ENCODE measurements around the gene SLC15A5.

SLC15A5 gene

GRCh38 chr12:16277585-16277984 is at the start of gene SLC15A5:
SLC15A5 (minus strand) TSS chr12:16277685; CDS start chr12:16277685, 0 bp downstream.
- no peaks in the 10 kb centered on the region for H3K9me3 ChIP-seq (ENCODE audit: low read length)
- H3K4me1 ChIP-seq (ENCODE audit: insufficient read depth, low read length): no peaks in the 10 kb centered on the region
- H3K36me3 ChIP-seq (ENCODE audit: insufficient read depth, low read length): no peaks in the 10 kb centered on the region
- H2AFZ ChIP-seq (ENCODE audit: low read depth, low read length): no peak within 1 kb of the TSS
- no peak within 1 kb of the TSS for H3K4me3 ChIP-seq (ENCODE audit: low read length)
- H3K27me3 ChIP-seq (ENCODE audit: insufficient read depth, low read length): no peaks in the 10 kb centered on the region

GRCh38 chr12:16325426-16325825 is 47.9 kb upstream of the SLC15A5 start:
- no peaks in the 10 kb centered on the region for H3K9me3 ChIP-seq (ENCODE audit: low read length)

GRCh38 chr12:16324772-16325171 is 47.3 kb upstream of the SLC15A5 start:
- no peaks in the 10 kb centered on the region for H3K36me3 ChIP-seq (ENCODE audit: insufficient read depth, low read length)
- no peak overlapping the region for H3K4me3 ChIP-seq (ENCODE audit: low read length)
- H3K9me3 ChIP-seq (ENCODE audit: low read length): no peaks in the 10 kb centered on the region
- no peaks in the 10 kb centered on the region for H3K4me1 ChIP-seq (ENCODE audit: insufficient read depth, low read length)
- no peaks in the 10 kb centered on the region for H3K27me3 ChIP-seq (ENCODE audit: insufficient read depth, low read length)
- no peak overlapping the region for H2AFZ ChIP-seq (ENCODE audit: low read depth, low read length)

More at GRCh38 chr12:16325426-16325825, 47.9 kb upstream of the SLC15A5 start:
- no peak overlapping the region for H2AFZ ChIP-seq (ENCODE audit: low read depth, low read length)
- no peak overlapping the region for H3K4me3 ChIP-seq (ENCODE audit: low read length)
- H3K36me3 ChIP-seq (ENCODE audit: insufficient read depth, low read length): no peaks in the 10 kb centered on the region
- H3K27me3 ChIP-seq (ENCODE audit: insufficient read depth, low read length): no peaks in the 10 kb centered on the region
- H3K4me1 ChIP-seq (ENCODE audit: insufficient read depth, low read length): no peaks in the 10 kb centered on the region

GRCh38 chr12:16324272-16324671 is 46.8 kb upstream of the SLC15A5 start:
- no peaks in the 10 kb centered on the region for H3K27me3 ChIP-seq (ENCODE audit: insufficient read depth, low read length)
- H3K4me1 ChIP-seq (ENCODE audit: insufficient read depth, low read length): no peaks in the 10 kb centered on the region
- H2AFZ ChIP-seq (ENCODE audit: low read depth, low read length): no peak overlapping the region
- H3K9me3 ChIP-seq (ENCODE audit: low read length): no peaks in the 10 kb centered on the region
- no peaks in the 10 kb centered on the region for H3K36me3 ChIP-seq (ENCODE audit: insufficient read depth, low read length)
- no peak overlapping the region for H3K4me3 ChIP-seq (ENCODE audit: low read length)

- Histone ChIP-seq H3K4me3 (ENCODE audit: low read length) (no peak overlapping the region), H2AFZ (ENCODE audit: low read depth, low read length) (no peak overlapping the region), H3K27me3 (ENCODE audit: insufficient read depth, low read length) (no peaks in the 10 kb centered on the region), H3K36me3 (ENCODE audit: insufficient read depth, low read length) (no peaks in the 10 kb centered on the region), H3K4me1 (ENCODE audit: insufficient read depth, low read length) (no peaks in the 10 kb centered on the region), H3K9me3 (ENCODE audit: low read length) (no peaks in the 10 kb centered on the region)
Measured at GRCh38 chr12:16323638-16324037, 46.2 kb upstream of the SLC15A5 start.

- H3K4me1 ChIP-seq (ENCODE audit: insufficient read depth, low read length): no peaks in the 10 kb centered on the region
- no peaks in the 10 kb centered on the region for H3K9me3 ChIP-seq (ENCODE audit: low read length)
- H2AFZ ChIP-seq (ENCODE audit: low read depth, low read length): no peak overlapping the region
- no peak overlapping the region for H3K4me3 ChIP-seq (ENCODE audit: low read length)
- H3K36me3 ChIP-seq (ENCODE audit: insufficient read depth, low read length): no peaks in the 10 kb centered on the region
- H3K27me3 ChIP-seq (ENCODE audit: insufficient read depth, low read length): no peaks in the 10 kb centered on the region
Measured at GRCh38 chr12:16323010-16323409, 45.5 kb upstream of the SLC15A5 start.

- H3K4me3 ChIP-seq (ENCODE audit: low read length): no peak overlapping the region
- no peaks in the 10 kb centered on the region for H3K36me3 ChIP-seq (ENCODE audit: insufficient read depth, low read length)
- no peaks in the 10 kb centered on the region for H3K27me3 ChIP-seq (ENCODE audit: insufficient read depth, low read length)
- no peaks in the 10 kb centered on the region for H3K9me3 ChIP-seq (ENCODE audit: low read length)
- H3K4me1 ChIP-seq (ENCODE audit: insufficient read depth, low read length): no peaks in the 10 kb centered on the region
- H2AFZ ChIP-seq (ENCODE audit: low read depth, low read length): no peak overlapping the region
Measured at GRCh38 chr12:16310934-16311333, 33.4 kb upstream of the SLC15A5 start.

- Histone ChIP-seq H3K27me3 (ENCODE audit: insufficient read depth, low read length) (no peaks in the 10 kb centered on the region), H3K4me3 (ENCODE audit: low read length) (no peak overlapping the region), H2AFZ (ENCODE audit: low read depth, low read length) (no peak overlapping the region), H3K36me3 (ENCODE audit: insufficient read depth, low read length) (no peaks in the 10 kb centered on the region), H3K9me3 (ENCODE audit: low read length) (no peaks in the 10 kb centered on the region), H3K4me1 (ENCODE audit: insufficient read depth, low read length) (no peaks in the 10 kb centered on the region)
Measured at GRCh38 chr12:16307856-16308475, 30.5 kb upstream of the SLC15A5 start.

GRCh38 chr12:16303939-16304338 is 26.5 kb upstream of the SLC15A5 start:
- H3K9me3 ChIP-seq (ENCODE audit: low read length): no peaks in the 10 kb centered on the region
- no peak overlapping the region for H2AFZ ChIP-seq (ENCODE audit: low read depth, low read length)
- H3K4me1 ChIP-seq (ENCODE audit: insufficient read depth, low read length): no peaks in the 10 kb centered on the region
- H3K27me3 ChIP-seq (ENCODE audit: insufficient read depth, low read length): no peaks in the 10 kb centered on the region
- no peaks in the 10 kb centered on the region for H3K36me3 ChIP-seq (ENCODE audit: insufficient read depth, low read length)
- H3K4me3 ChIP-seq (ENCODE audit: low read length): no peak overlapping the region

- H2AFZ ChIP-seq (ENCODE audit: low read depth, low read length): no peak overlapping the region
- no peak overlapping the region for H3K4me3 ChIP-seq (ENCODE audit: low read length)
- H3K36me3 ChIP-seq (ENCODE audit: insufficient read depth, low read length): no peaks in the 10 kb centered on the region
- H3K4me1 ChIP-seq (ENCODE audit: insufficient read depth, low read length): no peaks in the 10 kb centered on the region
- H3K27me3 ChIP-seq (ENCODE audit: insufficient read depth, low read length): no peaks in the 10 kb centered on the region
- H3K9me3 ChIP-seq (ENCODE audit: low read length): no peaks in the 10 kb centered on the region
Measured at GRCh38 chr12:16300736-16301135, 23.3 kb upstream of the SLC15A5 start.

GRCh38 chr12:16300122-16300521 is 22.6 kb upstream of the SLC15A5 start:
- H3K4me3 ChIP-seq (ENCODE audit: low read length): no peak overlapping the region
- H3K4me1 ChIP-seq (ENCODE audit: insufficient read depth, low read length): no peaks in the 10 kb centered on the region
- H3K36me3 ChIP-seq (ENCODE audit: insufficient read depth, low read length): no peaks in the 10 kb centered on the region
- no peak overlapping the region for H2AFZ ChIP-seq (ENCODE audit: low read depth, low read length)
- H3K27me3 ChIP-seq (ENCODE audit: insufficient read depth, low read length): no peaks in the 10 kb centered on the region
- H3K9me3 ChIP-seq (ENCODE audit: low read length): no peaks in the 10 kb centered on the region

- no peak overlapping the region for H2AFZ ChIP-seq (ENCODE audit: low read depth, low read length)
- no peaks in the 10 kb centered on the region for H3K4me1 ChIP-seq (ENCODE audit: insufficient read depth, low read length)
- H3K27me3 ChIP-seq (ENCODE audit: insufficient read depth, low read length): no peaks in the 10 kb centered on the region
- no peaks in the 10 kb centered on the region for H3K9me3 ChIP-seq (ENCODE audit: low read length)
- H3K4me3 ChIP-seq (ENCODE audit: low read length): no peak overlapping the region
- H3K36me3 ChIP-seq (ENCODE audit: insufficient read depth, low read length): no peaks in the 10 kb centered on the region
Measured at GRCh38 chr12:16299403-16299802, 21.9 kb upstream of the SLC15A5 start.

GRCh38 chr12:16297521-16297920 is 20.0 kb upstream of the SLC15A5 start:
- H3K27me3 ChIP-seq (ENCODE audit: insufficient read depth, low read length): no peaks in the 10 kb centered on the region
- no peaks in the 10 kb centered on the region for H3K9me3 ChIP-seq (ENCODE audit: low read length)
- no peaks in the 10 kb centered on the region for H3K4me1 ChIP-seq (ENCODE audit: insufficient read depth, low read length)
- no peak overlapping the region for H3K4me3 ChIP-seq (ENCODE audit: low read length)
- H2AFZ ChIP-seq (ENCODE audit: low read depth, low read length): no peak overlapping the region
- no peaks in the 10 kb centered on the region for H3K36me3 ChIP-seq (ENCODE audit: insufficient read depth, low read length)

- no peaks in the 10 kb centered on the region for H3K9me3 ChIP-seq (ENCODE audit: low read length)
- H3K36me3 ChIP-seq (ENCODE audit: insufficient read depth, low read length): no peaks in the 10 kb centered on the region
- no peaks in the 10 kb centered on the region for H3K4me1 ChIP-seq (ENCODE audit: insufficient read depth, low read length)
- H3K27me3 ChIP-seq (ENCODE audit: insufficient read depth, low read length): no peaks in the 10 kb centered on the region
- H3K4me3 ChIP-seq (ENCODE audit: low read length): no peak overlapping the region
- H2AFZ ChIP-seq (ENCODE audit: low read depth, low read length): no peak overlapping the region
Measured at GRCh38 chr12:16294376-16294956, 17.0 kb upstream of the SLC15A5 start.

Data from neuron (in vitro differentiated cells).